ENCODE measurements around the gene CD40.

Gene CD40

DNA sequence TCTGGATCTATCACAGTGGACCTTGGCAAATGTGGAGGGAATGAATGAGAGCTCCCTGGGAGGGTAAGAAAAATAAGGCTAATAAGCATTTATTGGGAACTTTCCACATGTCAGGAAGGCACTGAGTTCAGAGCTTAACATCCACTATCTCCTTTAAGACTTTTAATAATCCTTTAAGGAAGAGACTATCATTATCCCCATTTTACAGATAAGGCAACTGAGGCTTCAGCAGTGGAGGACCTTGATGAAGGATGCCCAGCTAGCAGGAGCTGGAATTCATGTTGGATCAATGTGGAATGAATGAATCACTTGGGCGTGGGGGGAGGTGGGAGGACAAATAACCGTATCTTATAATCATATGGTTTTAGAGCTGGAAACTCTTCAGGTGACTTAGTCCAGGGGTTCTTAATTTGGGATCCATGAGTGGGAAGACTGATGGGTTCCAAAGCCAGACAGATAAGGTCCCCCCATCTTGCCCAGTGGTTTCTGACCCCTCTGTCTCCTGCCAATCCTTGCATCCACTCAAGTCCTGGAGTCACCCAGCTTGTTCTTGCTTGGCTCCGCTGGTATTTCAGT lies 54.9 kb downstream of the CD40 start:
- FAIRE-seq (no peak), DNase-seq (ENCODE audit: low spot score) (no peak)

DNA sequence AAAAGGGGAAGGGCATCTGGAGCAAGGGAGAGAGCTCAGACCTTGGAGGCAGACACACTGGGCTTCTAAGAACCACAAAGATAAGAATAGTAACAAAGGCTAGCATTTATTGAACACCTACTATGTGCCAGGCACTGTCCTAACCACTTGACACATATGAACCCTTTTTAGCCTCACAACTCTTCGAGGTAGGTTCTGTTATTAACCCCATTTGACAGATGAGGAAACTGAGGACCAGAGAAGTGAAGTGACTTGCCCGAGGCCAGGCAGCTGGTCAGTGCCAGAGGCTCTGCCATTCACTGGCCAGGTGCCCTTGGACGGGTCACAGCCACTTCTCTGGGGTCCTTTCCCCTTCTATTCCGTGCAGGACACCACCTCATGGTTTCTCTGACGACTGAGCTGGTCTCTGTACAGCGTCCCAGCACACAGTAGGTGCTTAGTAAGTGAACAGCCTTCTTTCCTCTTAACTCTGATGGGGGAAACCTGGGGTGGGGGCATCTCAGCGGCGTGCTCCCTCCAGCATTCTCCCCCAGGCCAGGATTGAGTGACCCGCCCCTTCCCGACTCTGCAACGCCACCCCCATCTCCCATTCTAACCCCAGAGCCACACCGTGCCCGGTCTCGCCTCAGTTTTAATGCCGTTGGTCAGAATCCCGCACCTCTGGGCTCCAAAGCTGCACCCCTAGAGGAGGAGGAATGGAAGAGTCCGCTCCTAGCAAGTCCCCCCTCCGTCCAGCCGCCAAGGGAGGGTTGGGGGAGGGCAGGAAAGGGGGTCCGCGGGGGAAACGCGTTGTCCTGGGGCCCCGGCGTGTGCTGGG lies 55.7 kb downstream of the CD40 start:
- FAIRE-seq (no peak), DNase-seq (ENCODE audit: low spot score) (no peak)

DNA sequence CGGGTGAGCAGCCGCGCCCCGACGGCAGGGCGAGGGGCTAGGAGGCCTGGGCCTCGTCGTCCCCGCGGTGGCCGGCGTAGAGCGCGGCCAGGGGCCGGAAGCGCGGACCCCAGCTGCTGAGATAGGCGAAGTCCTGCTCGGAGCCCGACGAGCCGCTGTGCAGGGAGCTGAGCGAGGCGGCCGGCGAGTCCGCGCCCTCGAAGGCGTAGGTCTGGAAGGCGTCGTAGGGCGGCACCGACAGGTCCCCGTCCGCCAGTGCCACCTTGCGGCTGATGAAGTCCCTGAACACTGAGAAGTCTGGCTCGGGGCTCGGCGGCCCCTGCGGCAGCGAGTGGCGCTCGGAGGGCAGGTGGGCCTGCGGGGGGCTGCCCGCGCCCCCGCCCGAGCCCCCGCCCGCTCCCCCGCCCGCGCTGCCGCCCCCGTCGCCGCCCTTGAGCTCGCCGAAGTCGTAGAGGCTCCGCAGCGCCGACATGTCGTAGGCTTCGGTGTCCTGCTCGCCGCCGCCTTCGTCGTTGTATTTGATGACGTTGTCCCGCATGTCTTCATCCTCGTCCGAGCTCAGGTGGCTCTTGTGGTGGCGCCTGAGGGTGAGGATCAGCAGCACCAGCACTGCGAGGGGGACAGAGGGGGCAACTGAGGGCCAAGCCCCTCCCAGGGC lies 56.5 kb downstream of the CD40 start:
- no peak for FAIRE-seq
- no peak for DNase-seq (ENCODE audit: low spot score)

DNA sequence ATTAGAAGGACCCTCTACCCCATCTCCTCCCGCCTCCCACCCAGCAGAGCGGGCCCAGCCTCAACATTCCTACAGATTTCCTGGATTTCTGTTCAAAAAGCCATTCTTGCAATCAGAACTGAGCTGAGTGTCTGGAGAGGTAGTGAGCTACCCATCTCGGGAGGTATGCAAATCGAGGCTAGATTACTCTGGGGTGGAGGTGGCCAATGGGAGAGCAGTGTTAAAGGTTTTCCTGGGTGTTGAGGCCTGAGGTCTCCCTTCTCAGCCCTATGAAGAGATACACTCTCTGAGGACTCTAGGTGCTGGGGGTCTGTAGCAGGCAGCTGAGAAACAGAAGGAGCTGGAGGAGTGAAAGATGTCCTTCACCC lies 57.0 kb downstream of the CD40 start:
- DNase-seq (ENCODE audit: low spot score) = no peak
- FAIRE-seq = no peak

DNA sequence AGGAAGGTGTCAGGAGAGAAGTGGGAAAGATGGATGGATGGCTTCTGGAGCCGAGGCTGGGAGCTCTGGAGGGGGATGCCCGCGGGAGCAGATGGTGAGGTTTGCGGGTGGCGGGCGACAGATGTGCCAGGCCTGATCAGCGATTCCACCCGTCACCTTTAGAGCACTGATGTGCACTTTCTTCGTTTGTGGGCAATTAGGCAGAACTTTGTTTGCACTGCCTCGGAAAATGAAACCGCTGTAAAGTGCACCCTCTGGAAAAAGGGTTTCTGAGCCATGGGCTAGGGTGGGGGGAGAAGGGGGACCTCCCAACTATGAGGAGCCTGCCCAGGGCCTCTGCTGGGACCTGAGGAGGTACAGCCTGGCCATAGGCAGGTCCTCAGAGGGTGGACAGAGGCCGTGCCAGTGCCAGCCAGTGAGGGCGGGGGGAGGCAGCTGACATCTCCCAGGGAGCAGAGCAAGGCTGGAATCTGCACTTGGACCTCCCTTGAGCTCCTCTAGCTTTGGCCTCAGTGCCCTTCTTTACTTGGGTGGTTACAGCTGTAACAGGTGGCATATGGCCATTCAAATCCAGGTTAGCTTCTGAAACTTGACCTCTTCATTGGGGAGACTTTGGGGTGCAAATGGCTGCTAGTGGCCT lies 58.7 kb downstream of the CD40 start:
- DNase-seq (ENCODE audit: low spot score) (no peak), FAIRE-seq (no peak)

DNA sequence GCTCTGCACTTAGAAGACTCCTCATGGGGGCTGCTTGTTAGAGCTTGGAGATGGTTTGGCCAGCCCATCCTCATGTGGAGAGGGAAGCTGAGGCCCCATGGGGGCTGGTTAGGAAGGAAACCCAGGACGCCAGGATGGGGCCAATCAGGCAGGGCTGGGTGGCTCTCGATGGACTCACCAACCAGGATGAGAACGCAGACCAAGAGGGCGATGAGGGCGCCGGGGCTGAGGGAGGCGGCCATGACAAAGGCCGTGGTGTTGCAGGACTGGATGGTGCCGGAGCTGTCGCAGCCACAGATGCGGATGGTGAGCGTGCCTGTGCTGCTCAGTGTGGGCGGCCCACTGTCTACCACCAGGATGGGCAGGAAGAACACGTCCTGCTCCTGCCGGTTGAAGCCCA lies 59.7 kb downstream of the CD40 start:
- DNase-seq (ENCODE audit: low spot score) (no peak), FAIRE-seq (no peak)

DNA sequence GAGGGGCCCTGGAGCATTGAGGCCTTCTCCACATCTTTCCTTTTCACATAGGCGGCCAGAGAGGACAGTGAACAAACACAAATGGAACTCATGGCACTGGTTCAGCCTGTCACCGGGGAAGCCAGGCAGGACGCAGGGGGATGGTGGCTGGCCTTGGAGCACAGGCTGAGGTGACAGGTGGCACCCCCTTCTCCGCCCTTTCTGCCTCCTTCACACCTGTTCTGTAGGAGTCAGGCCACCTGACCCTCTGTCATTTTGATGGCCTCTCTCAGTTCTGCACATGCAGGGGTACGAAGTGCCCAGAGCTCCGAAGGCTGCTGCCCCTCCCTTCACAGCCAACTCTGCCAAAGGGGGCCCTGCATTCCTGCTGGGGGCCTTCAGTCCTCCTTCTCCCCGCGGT lies 60.8 kb downstream of the CD40 start:
- no peak for DNase-seq (ENCODE audit: low spot score)
- no peak for FAIRE-seq

Data from RCC 7860 (cell line).